Inferior parietal cortex (tissue), 1 donor: ENCODE results near the gene RNF112.

Experiments
- DNase-seq: peaks from one replicate; pipeline ENCODE4 v3.0.0-alpha.2; 2016; ENCODE audit errors: extremely low spot score

The RNF112 gene

GRCh38 chr17:19374136-19374535 is 36.9 kb upstream of the RNF112 start:
- DNase-seq, result no peak

DNA sequence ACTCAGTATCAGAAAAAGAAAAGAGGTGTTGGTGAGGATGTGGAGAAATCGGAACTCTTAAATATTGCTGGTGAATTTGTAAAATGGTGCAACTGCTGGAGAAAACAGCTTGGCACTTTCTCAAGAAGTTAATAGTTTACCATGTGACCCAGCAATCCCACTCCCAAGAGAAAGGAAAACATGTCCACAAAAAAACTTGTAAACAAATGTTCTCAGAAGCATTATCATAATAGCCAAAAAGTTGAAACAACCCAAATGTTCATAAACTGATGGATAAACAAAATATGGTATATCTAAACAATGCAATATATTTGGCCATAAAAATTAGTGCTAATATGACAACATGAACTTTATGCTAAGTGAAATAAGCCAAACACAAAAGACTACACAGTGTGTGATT is 35.3 kb upstream of the RNF112 start:
- DNase-seq, result no peak

GRCh38 chr17:19376811-19377210 is 34.2 kb upstream of the RNF112 start:
- DNase-seq, result no peak

DNA sequence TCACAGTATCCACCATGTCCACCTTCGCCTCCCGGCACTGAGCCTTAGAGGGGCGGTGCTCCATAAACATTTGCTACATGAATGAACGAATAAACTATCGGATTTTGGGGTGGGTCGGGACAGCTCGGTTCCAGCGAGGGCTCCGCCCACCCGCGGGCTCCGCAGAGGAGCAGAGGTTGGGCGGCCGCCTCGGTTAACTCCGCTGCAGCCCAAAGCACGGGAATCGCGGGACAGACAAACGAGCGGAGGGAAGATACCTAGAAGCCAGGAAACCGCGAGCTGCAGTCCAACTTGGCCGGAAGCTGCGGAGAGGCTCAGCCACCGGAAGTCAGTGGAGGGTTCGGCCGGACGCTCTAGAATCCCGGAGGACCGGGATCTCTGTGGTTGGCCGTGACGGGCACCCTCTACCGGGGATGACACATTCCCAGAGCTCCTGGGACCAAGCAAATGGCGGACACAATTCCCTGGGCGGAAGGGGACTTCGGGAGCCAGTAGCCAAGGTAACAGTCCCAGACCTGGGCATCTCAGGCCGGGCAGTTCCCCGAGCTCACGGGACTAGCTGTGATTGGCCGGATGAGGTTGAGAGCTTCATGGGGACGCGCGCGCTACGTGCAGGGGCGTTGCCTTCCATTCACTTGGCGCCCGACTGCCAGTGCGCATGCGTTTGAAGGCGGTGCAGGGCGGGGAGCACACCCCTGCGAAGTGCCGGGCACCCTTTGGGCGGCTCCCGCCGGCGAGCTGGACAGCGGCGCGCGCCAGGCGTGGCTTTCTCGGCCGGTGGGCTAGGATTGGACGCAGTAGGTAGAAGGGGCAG is 33.2 kb upstream of the RNF112 start:
- DNase-seq, result peak; percentile 96

DNA sequence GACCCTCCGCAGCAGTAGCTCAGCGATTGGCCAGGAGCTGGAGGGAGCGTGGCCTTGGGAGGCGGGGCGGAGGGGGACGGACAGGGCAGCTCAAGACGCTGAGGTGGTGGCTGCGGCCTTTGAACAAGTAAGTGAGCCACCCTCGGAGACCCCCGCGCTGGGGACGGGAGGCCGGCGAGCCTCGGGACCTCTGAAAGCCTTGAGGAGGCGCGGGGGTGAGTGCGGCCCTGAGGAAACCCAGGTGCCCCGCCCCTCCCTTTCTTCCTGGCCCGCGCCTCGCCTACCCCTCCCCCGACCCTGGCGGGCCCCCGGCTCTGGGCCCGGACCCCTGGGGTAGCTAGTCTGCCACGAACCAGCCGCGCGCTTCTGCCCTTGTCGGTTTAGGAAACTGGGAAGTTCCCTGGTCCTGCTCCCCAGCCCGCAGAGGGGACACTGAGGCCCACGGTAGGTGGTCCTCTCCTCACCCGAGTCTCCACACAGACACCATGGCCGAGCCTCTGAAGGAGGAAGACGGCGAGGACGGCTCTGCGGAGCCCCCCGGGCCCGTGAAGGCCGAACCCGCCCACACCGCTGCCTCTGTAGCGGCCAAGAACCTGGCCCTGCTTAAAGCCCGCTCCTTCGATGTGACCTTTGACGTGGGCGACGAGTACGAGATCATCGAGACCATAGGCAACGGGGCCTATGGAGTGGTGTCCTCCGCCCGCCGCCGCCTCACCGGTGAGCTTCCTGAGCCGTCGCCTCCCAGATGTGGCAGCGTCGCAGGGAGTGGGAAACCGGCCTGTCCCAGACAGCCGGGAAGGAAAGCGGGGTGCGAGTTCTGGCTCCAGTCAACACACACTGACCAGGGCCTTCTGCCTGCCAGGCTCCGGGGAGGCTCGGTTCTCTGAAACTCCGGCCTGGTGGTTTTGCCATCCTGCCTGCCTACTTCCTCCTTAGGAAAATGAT is 32.3 kb upstream of the RNF112 start, which contains the start of gene MAPK7:
TSS of gene MAPK7 (plus strand) at position 83 of the 945 bp plus-strand sequence. CDS start at position 486, 403 bp downstream.
- DNase-seq, result no peak

- DNase-seq, result no peak
These were observed 31.5 kb upstream of the RNF112 start for GRCh38 chr17:19379361-19380065.

- no peak for DNase-seq
These were observed 30.3 kb upstream of the RNF112 start for GRCh38 chr17:19380481-19381301.

- no peak for DNase-seq
These were observed 29.7 kb upstream of the RNF112 start for GRCh38 chr17:19381361-19381740.

GRCh38 chr17:19381741-19382444 is 29.1 kb upstream of the RNF112 start:
- no peak for DNase-seq

- no peak for DNase-seq
These were observed 28.2 kb upstream of the RNF112 start for GRCh38 chr17:19382531-19383444.

GRCh38 chr17:19383681-19384470 is 27.2 kb upstream of the RNF112 start:
- DNase-seq, result no peak

DNA sequence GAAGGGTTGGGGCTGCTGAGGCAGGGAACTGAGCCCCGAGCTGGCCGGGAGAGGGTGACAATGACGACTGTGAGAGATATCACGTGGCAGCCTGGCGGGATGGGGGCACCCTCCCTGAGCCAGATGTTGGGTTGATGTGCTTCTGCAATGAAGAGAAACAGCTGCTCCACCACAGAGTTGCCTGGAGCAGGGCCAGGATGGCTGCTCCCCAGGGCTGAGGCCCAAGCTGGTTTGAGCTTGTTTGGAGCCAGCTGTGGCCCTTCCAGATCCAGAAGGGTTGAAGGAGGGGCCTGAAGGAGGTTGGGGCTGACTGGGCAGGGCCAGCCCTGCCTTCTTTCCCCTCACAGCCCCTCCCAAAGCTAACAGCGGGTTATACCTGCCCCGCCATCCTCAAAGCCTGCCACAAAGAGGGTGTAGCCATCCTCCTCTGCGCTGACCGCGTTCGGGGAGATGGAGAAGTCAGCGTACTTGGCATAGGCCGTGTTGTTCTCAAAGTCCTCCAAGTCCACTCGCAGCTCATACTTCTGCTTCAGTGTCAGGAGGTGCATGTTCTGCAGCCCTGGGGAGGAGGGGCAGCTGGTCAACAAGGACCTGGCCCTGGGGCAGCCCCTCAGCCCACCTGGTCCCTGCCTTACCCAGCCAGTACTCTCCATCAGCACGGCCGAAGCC is 26.2 kb upstream of the RNF112 start:
- DNase-seq, result peak; percentile 83

DNA sequence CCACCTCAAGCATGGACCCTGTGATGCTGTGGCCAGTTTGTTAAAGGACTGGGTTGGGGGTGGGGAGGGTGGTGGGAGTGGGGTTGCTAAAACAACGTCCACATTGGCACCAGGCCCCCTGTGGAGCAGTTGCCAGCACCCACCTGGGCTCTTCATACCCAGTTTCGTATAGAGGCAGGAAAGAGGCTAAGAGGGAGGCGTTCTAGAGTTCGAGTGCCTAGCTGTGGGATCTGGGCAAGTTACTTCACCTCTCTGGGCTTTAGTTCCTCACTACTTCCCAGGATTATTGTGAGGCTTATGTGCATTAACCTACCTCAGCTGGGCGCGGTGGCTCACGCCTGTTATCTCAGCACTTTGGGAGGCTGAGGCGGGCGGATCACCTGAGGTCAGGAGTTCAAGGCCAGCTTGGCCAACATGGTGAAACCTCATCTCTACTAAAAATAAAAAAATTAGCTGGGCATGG is 25.5 kb upstream of the RNF112 start:
- DNase-seq, result no peak

- DNase-seq, result no peak
These were observed 24.7 kb upstream of the RNF112 start for GRCh38 chr17:19386051-19386929.

DNA sequence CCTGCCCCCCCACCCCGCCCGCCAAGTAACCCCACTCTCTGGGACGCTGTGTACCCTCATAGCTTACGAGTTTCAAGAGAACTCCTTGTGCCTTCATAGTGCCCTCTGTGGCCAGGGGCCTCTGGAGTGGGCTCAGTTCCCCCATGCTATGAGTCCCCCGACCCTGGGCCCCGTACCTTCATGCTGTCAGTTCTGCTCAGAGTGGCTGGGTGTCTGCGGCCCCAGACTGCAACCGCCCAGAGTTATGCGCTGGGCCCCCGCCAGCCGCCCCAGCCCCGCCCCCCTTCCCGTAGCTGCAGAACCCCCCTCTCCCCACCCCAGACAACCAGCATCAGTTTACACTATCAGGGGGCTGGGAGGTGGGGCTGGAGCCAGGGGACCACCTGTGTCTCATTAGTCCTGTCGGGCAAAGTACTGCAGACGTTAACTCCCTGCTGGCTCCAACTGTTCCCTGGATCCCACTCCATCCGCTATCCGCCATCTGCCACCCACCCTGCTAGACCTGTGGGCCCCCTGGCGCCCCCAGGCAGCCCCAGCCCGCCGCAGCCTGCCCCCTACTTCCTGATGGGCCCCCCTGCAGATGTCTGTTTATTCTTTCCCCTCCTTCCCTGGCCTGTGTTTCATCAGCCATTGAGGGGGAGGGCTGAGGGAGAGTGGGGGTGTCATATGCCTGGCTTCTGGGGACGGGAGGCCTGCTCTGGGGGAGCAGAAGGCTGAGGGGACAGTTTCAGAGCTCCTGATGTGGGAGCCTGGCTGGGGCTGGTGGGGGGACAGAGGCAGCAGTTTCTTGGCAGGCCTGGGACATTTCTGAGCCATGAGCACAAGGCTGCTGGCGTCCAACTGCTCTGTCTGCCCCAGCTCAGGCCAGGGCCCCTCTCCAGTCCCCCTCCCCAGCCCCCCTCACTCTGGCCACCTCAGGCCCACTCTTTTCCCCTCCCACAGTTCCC is 23.8 kb upstream of the RNF112 start, which contains the start of gene MFAP4:
TSS of gene MFAP4 (minus strand) at position 217 of the 947 bp plus-strand sequence. CDS start at position 182, 35 bp downstream.
- DNase-seq, result no peak
